ENCODE measurements around the gene HERPUD2.
A peak's percentile ranks its signal among the peaks of the same experiment; 100 is the strongest.

HERPUD2 gene, protein sequence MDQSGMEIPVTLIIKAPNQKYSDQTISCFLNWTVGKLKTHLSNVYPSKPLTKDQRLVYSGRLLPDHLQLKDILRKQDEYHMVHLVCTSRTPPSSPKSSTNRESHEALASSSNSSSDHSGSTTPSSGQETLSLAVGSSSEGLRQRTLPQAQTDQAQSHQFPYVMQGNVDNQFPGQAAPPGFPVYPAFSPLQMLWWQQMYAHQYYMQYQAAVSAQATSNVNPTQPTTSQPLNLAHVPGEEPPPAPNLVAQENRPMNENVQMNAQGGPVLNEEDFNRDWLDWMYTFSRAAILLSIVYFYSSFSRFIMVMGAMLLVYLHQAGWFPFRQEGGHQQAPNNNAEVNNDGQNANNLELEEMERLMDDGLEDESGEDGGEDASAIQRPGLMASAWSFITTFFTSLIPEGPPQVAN
- total RNA-seq = 26.9 to 146 (median 131) reads per million in 3 experiments

DNA sequence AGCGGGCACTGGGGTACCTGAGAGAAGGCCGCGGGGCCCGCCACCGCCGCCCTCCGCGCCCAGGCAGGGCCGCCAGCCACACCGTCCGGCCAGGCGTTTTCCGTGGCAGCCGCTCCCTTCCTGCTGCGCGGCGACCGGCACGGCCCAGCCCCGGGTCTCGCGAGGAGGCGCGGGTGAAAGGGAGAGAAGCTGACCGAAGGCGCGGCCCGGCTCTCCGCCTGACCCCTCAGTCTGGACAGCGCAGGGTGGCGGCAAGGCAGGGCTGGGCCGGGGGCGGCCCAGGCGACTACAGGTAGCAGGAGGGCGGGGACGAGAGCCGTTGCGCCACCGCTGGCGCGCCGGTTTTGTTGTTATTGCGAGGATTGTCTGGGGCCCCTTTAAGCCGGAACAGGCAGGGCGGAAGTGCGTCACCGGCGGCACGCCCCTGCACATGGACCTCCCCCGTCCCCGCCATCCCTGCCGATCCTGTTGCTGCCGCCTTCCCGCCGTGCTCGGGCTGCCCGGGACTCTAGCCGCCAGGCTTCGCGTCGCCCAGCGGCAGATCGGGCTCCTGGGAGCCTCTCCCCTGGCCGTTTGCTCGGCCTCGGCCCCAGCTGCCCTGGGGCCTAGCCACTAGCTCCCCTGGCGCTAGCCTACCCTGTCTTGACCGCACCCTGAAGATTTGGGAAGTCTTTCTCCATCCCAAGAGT, at the start of gene HERPUD2:
HERPUD2 (minus strand) TSS at position 352 of the 689 bp plus-strand sequence. CDS start 805 bp downstream, outside the sequence.
- peak; percentile 92 for DNase-seq

DNA sequence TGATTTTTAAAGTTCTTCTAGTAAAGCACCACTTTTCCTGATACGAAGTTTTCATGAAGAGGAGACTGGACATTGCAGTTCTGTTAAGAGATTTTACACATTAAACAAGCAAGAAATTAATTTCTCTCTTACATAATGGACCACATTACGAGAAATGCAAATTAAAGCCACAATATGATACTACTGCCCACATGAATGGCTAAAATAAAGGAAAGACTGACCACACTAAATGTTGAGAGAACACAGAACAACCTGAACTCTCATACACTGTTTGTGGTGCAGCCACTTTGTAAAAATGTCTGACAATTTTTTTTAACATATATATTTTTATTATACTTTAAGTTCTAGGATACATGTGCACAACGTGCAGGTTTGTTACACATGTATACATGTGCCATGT, 44.0 kb upstream of the HERPUD2 start:
- no peak for DNase-seq

DNA sequence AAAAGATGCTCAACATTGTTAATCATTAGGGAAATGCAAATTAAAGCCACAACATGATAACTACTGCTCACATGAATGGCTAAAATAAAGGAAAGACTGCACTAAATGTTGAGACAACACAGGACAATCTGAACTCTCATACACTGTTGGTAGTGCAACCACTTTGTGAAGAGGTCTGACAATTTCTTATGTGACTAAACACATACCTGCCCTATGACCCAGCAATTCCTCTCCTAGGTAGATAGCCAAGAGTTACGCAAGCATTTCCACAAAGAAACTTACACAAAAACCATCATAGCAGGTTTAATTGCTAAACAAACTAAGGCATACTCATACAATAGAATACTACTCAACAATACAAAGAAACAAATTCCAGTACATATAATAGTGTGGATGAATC, 41.8 kb upstream of the HERPUD2 start:
- DNase-seq = no peak

DNA sequence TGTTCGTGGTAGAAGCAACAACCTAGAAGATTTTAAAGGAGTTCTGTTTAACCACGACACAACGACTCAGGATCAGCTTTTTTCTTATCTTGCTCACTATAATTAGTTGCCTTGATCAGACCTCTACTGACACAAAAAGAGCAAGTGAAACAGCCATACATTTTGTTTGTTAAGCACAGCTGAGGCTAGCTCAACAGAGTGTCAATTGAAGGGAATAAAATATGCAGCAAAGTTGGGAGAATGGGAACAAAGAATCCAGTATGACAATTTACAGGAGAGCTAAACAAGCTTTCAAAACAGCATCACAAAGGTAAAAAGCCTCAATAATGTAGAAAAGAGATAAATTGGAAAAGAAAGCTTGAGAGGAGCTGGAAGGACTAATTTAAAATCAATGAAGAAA, 40.5 kb upstream of the HERPUD2 start:
- no peak for DNase-seq

DNA sequence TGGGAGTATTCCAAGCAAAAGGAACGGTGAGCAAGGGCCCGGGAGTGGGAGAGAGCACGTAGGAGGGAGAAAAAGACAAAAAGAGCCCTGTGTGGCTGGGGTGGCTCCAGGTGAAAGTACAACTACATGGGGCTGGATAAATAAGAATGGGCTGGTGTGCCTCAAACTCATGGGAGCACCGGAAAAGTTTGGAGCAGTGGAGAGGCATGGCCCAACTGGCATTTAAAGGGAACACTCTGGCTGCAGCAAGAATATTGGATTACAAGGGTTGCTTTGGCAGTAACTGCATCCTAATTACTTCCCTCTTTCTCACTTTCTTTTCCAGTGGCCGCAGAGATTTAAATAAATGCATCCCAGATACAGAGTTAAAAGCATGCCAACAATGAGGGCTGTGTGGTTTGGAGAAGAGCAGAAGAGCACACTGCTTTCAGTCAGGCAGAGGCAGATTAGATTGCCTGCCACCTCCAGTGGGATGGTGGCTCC, 39.1 kb upstream of the HERPUD2 start:
- DNase-seq = no peak

DNA sequence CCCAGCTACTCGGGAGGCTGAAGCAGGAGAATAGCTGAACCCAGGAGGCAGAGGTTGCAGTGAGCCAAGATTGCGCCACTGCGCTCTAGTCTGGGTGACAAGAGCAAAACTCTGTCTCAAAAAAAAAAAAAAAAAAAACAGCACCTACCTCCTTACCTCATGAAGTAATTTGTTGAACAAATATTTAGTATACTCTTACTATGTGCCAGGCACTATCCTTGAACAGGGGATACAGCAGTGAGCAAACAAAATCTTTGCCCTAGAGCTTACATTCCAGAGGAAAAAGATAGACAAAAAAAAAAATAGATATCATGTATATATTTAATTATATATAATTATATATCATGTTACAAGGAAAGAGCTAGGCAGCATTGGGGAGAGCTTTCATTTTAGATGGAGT, 36.4 kb upstream of the HERPUD2 start:
- DNase-seq = no peak

DNA sequence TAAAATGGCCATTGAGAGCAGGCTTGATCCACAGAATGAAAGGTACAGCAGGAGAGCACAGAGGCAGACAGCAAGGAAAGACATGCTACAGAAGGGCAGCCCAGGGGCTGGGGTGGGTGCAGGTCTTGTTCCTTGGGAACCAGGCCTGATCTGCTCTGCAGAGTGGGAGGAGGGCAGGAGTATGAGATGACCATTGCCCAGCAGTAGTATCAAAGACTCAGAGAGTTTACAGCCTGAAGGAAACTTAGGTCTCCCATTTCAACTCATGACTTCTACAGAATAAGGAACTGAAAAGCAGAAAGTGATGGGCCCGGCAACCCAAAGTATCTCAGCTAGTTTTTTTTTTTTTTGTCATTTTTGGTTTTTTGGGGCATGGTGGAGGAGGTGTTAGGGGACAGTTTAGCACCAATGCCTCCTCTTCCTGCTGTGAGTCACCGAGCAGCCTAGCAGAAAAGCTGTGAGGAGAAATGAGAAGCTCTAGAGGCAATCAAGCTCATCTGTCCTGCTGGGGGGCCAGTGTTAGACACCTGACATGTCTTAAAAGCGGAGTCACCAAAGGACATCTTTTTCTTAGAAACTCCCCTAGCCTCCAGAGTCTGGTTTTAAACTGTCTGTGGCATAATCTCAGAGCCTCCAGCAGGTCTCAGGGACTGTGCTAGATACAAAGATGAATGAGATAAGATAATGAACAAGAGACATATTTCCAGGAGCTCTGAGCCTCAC, 34.3 kb upstream of the HERPUD2 start:
- DNase-seq = peak; percentile 7

DNA sequence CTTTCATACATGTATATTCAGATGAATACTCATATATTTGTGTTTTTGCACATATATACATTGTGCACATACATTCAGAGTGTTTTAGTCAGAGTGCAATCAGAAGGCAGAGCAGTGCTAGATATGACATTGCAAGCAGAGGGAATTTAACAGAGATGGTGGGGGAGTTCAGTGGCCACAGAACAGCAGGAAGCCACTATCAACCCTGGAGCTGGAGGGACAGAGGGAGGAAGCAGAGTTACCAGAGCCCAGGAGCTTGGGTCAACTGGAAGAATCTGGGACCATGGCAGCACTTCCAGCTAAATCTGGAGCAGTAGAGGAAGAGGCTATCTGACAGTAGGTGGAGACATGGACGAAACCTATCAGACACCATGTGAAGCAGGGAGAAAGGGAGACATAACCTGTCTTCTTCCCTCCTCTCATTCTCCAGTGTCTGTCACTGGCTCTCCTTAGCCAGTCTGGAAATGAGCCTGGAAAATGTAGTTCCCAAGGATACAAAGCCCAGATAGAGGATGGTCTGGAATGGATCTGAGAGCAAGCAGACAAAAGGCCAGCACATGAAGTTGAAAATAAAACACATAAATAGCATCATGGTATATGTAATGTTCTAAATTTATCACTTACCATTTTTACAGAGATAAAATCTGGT, 33.6 kb upstream of the HERPUD2 start:
- no peak for DNase-seq

DNA sequence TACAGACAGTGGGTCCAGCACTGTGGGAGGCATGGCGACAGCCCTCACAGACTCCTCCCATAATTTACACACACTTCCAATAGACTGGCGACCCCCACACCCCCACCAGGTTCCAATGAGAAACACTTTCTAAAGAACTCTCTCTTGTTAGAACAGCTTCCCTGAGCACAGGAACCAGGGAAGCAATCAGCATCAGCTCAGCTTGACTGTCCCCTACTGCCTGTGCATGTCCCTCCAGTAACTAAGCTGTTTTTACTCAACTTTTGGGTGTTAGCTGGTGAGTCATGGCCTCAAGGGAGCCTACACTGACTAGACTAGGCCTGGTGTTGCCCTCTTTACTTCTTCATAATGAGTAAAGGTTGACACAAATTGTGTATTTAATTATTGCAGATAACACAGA, 32.6 kb upstream of the HERPUD2 start:
- DNase-seq = no peak

DNA sequence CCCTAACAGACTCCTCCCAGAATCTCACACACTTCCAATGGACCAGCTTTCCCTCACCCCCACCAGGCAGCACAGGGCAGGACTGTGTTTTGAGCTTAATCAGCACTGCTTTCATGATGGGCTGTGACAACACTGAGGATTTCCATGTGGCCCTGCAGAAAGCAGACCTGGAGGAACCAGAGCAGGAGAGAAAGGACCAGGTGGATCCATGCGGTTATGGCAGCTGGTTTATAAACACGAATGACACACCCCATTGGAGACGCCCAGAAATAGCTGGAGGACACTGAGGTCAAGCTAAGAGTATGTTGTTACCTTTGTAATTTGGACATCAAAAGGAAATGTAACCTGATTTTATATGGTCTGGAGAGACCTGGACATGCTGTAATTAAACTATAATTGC, 31.7 kb upstream of the HERPUD2 start:
- no peak for DNase-seq

DNA sequence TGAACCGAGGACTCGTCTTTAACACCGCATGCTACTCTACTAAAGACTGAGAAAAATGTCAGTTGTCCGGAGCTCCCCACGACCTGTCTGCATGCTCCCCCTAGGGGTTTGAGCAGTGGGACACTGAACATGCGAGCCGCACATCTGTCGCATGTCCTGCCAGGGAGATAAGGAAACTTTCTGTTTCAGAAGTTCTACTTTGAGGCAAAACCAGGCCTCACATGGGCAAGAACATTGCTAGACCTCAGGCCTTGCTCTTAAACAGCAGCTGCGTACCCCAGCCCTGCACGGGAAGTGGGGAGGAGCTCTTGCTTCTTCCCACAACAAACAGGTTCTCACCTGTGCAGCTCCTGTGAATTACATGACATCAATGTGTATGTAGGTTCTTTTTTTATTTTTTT, 30.3 kb upstream of the HERPUD2 start:
- DNase-seq = peak; percentile 91

DNA sequence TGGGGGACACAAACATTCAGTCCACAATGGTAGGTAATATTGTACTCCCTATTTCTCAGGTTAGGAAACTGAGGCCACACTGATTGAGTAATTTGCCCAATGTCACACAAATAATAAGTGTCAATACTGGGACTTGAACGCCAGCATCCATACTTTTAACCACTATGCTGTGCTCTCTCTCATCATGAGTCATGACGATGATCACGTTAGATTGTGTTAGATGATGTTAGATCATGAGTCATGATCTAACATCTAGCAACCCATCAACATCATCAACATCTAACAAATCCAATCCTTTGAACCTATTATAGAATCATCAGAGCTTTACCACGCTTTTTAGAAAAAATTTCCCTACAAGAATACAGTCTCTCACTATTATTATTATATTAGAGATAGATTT, 28.1 kb upstream of the HERPUD2 start:
- peak; percentile 49 for DNase-seq

DNA sequence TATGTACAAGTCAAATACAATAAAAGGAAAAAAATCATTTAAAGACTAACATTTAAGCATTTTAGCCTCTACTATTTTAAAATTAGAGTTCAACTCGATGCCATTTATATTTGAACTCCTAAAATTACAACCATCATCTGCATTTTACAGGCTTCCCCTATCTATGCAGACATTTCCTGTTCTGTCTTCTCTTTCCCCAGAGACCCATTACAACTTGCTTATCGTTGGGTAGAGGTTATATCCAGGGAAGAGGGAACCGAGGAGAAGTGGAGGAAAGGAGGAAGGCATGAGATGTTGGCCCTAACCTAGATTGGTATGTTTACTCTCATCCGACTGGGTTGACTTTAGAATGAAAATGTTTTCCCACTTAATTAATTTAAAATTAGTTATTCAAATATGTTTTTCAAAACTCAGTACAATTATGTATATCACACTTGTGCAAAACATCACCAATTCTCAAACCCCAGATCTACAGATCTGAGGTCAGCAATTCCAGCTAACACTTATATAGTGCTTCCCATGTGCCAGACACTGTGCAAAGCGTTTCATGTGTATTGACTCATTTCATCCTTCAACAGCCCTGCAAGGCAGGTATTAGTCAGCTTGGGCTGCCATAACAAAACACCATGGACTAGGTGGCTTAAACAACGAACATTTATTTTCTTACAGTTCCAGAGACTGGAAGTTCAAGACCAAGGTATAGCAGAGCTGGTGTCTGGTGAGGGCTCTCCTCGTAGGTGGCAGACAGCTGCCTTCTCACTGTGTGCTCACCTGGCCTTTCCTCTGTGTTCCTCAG, 27.3 kb upstream of the HERPUD2 start:
- DNase-seq = no peak

DNA sequence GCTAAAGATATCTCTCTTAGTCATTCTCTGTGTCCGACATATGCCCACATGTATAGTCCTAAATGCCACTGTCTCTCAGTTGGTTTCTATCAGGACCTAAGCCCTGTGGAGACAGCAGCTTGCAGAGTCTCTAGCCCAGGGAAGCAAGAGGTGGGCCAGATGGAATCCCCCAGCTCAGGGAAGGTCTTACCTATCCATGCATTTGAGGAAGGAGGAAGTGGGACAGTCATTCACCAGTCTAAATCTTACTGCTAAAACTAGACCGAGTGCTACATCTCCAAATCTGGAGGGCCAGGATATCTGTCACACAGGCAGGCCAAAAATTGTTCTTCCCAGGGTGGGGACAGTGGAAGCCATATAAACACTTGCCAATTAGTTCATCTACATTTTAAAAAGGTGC, 26.4 kb upstream of the HERPUD2 start:
- DNase-seq = no peak

DNA sequence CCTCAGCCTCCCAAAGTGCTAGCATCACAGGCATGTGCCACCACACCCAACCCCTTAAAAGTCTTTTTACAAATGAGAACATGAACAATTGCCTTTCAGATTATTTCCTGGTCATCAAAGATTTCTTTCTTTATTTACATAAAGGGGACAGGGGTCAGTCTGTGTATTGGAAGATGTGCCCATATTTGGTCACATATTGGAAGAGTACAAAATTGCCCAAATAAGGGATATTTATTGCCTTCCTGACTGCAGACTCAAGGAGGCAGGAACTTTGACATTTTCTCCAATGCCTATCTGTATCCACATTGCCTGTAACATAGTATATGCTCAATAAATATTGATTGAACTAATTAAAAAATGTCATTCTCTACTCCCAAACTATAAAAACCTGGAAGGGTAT, 25.9 kb upstream of the HERPUD2 start:
- no peak for DNase-seq

DNA sequence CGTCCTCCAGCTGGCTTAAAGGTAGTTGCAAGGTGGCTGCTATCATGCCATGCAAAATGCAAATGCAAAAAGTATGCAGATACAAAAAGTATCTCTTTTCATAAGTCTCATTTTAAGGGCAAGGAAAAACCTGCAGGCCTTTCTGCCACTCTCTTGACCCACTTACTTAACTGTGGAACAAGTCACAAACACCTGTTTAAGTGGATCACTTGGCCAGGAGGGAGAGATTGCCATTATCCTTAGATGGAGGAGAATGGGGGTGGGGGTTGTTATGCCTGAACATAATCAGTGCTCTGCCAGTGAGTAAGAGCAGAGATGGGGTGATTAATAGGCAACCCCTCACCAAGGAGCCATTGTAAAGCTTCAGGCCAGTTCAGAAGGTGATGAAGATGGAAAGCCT, 25.1 kb upstream of the HERPUD2 start:
- DNase-seq = no peak

DNA sequence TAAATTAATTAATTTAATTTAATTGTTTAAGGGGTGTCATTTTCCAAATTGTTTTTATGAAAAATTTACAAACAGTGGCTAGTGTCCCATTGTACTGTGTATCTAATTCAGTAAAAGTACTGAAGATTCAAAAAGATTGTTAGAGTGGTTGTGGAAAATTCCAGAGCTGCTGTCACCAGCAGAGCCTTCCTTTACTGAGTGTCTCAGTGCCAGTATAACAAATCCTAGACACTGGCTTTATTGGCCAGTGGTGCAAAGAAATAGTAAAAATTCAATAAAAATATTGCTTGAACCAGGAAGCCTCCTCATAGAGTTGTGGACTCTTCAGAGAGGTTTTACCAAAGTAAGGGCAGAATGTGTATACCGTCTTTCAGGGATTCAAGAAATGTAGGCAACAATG, 23.1 kb upstream of the HERPUD2 start:
- no peak for DNase-seq

DNA sequence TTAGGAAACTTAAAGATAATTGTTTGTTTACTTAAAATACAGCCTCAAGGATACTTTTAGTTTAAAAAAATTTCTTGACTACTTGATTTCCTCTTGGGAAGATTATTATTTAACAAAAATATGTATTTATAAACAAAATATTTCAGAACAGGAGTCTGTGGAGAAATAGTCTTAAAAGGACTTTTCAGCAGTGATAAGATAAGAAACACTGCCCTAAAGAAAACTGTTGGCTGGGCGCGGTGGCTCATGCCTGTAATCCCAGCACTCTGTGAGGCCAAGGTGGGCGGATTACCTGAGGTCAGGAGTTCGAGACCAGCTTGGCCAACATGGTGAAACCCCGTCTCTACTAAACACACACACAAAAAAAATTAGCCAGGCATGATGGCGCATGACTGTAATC, 22.6 kb upstream of the HERPUD2 start:
- DNase-seq = no peak

DNA sequence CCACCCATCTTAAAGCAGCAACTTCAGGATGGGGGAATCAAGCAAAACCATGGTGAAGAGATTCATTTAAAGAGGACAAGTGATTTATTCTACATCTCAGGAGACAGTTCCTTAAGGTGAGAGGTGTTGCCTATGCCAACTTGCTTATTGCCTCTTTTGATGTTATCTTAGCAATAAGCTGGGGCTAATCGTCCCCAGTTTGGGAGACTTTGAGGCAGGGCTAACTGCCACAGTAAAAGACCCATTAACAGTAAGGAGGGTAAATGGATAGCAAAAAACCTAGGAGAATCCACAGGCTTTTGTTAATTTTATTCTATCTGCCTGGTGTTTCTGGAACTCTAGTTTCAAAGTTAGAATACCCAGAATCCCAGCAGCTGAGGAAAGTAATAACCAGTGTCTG, 22.1 kb upstream of the HERPUD2 start:
- no peak for DNase-seq

DNA sequence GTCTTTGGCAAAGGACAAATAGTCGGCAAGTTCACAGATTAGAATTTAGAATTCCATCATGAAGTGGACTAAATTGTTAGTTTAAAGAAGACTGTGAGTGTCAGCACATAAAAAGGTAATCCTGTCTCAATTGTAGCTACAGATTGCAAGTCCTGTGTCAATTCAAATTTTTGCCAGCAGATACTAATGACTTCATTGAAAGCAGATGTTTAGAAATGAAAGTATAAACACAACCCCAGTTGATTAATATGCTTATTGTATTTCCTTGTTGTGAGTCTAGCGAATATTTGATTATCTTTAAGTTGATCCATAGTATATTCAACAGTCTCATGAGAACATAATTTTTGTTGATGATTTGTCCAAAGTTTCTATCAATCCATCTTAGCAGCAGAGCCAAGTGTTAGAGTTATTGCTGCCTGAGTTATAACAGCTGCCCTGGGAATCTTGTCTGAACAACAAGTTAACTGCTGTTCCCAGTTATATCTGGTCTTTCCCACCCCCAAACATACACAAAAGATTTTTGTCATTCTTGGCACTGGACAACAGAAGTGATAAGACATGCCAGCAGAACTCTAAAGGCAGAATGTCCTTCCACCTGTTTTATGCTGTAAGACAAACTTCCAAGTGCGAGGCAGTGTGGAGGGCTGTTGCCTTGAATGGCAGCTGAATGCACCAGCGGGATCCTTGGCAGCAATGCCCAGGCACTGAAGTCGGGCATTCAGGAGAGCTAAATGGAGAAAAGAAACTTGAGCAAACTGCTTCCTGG, 21.3 kb upstream of the HERPUD2 start:
- no peak for DNase-seq

DNA sequence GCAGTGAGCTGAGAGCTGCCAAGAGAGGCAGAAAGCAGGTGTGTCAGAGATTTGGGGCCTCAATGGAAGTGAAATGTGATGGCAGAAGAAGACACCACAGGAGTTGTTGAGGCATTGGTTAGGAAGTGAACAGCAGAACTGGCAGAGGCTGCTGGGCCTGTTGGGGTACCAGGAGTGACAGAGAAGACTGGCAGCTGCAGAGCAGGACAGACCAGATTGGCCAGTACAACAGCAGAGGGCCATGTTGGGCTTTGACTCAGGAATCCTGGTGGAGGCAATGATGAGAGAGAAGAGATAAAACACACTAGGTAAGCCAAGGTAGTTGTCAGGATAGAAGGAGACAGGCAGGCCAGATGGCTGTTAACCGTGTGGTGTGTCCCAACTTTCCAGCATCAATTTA, 19.9 kb upstream of the HERPUD2 start:
- DNase-seq = no peak

Data from central memory CD4-positive, alpha-beta T cell (primary cell).